ENCODE data around the gene CITED4. TPM values are rescaled to one million over a fixed set of nuclear protein-coding genes. Genes with fewer than 3 reads are reported as not detected.
A peak's percentile ranks its signal among the peaks of the same experiment; 100 is the strongest.
"Not testable (repeated sequence)": the region's sequence is repeated elsewhere in the genome, so short reads cannot be mapped to it uniquely, and the experiment has no call there.

The CITED4 gene
- total RNA-seq, 1 donor from 2014 or later, result 26.0 TPM

DNA sequence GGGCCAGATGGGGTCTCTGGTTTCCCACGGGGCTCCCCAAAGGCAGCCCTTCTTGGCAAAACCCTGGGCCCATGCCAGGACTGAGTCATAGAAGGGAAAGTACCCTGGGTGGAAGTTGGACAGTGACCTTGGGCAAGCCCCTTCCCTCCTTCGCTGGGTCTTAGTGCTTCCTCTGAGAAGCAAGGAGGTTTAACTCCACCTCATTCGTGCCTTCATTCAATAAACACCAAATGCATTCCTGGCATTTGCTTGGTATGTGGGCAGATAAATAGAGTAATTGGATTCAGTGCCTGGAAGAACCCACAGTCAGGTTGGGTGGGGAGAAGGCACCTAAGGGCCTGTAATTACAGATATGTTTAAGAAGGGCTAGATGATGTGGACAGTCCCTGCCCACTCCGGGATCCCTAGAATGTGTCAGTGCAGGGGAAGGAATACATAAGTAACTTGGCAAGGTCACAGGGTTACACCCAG is 36.3 kb upstream of the CITED4 start:
- Mint-ChIP-seq H3K4me1 (ENCODE audit: unreplicated experiment) (peaks cover 58% of the 10 kb centered on the region), H3K9me3 (ENCODE audit: unreplicated experiment) (peaks cover 10% of the 10 kb centered on the region), H3K4me3 (ENCODE audit: unreplicated experiment) (no peak overlapping the region), H3K27me3 (ENCODE audit: unreplicated experiment) (no peaks in the 10 kb centered on the region), H3K27ac (ENCODE audit: unreplicated experiment) (peak overlapping the region; percentile 85), H3K36me3 (ENCODE audit: unreplicated experiment) (no peaks in the 10 kb centered on the region)
- DNase-seq (ENCODE audit: extremely low spot score, unreplicated experiment), result no peak
- TF ChIP-seq, protein P1, sequence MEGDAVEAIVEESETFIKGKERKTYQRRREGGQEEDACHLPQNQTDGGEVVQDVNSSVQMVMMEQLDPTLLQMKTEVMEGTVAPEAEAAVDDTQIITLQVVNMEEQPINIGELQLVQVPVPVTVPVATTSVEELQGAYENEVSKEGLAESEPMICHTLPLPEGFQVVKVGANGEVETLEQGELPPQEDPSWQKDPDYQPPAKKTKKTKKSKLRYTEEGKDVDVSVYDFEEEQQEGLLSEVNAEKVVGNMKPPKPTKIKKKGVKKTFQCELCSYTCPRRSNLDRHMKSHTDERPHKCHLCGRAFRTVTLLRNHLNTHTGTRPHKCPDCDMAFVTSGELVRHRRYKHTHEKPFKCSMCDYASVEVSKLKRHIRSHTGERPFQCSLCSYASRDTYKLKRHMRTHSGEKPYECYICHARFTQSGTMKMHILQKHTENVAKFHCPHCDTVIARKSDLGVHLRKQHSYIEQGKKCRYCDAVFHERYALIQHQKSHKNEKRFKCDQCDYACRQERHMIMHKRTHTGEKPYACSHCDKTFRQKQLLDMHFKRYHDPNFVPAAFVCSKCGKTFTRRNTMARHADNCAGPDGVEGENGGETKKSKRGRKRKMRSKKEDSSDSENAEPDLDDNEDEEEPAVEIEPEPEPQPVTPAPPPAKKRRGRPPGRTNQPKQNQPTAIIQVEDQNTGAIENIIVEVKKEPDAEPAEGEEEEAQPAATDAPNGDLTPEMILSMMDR (IDR thresholded peaks at IDR 0.05), result no peak

DNA sequence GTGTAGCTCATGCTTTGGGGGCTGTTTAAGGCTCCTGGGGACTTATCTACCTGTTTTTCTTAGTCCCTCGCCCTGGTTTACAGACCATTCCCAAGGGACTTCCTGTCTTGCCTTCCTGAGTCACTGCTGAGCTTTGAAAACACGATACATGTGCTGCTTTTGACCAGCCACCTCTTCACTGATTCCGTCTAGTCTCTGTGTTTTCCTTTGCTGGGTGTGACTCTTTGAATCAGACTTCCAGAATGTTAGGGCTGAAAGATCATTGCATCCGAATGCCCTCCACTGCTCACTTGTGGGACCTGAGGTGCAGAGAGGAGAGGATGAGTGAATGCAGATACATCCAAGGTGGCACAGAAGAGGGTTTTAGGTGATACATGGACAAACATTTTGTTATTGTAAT is 35.4 kb upstream of the CITED4 start:
- Mint-ChIP-seq H3K4me1 (ENCODE audit: unreplicated experiment) (peaks cover 48% of the 10 kb centered on the region), H3K36me3 (ENCODE audit: unreplicated experiment) (no peaks in the 10 kb centered on the region), H3K9me3 (ENCODE audit: unreplicated experiment) (peaks cover 10% of the 10 kb centered on the region), H3K27ac (ENCODE audit: unreplicated experiment) (peak overlapping the region; percentile 85), H3K27me3 (ENCODE audit: unreplicated experiment) (no peaks in the 10 kb centered on the region), H3K4me3 (ENCODE audit: unreplicated experiment) (no peak overlapping the region)
- DNase-seq (ENCODE audit: extremely low spot score, unreplicated experiment), result no peak
- TF ChIP-seq, protein P1 (IDR thresholded peaks at IDR 0.05), result no peak

DNA sequence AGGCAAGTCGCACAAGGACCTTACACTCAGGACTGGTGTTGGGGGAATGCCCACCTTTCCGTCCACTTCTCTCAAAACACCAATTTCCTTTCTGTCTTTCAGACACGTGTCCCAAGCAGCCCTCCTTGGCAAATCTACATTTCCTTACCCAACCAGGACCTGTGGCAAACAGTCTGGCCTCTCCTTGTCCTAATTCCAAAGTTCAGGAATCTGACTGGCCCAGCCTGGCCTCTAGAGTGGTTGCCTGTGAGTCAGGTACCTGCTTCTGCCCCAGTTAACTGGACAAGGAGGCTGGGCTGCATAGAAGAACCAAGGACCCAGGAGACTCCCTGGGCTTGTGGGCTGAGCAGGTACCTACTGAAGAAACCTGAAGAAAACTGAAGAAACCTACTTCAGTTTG is 34.3 kb upstream of the CITED4 start:
- Mint-ChIP-seq H3K36me3 (ENCODE audit: unreplicated experiment) (no peaks in the 10 kb centered on the region), H3K27ac (ENCODE audit: unreplicated experiment) (peak overlapping the region; percentile 54), H3K4me1 (ENCODE audit: unreplicated experiment) (peaks cover 38% of the 10 kb centered on the region), H3K27me3 (ENCODE audit: unreplicated experiment) (no peaks in the 10 kb centered on the region), H3K9me3 (ENCODE audit: unreplicated experiment) (peaks cover 10% of the 10 kb centered on the region), H3K4me3 (ENCODE audit: unreplicated experiment) (no peak overlapping the region)
- no peak for DNase-seq (ENCODE audit: extremely low spot score, unreplicated experiment)
- TF ChIP-seq, protein P1 (IDR thresholded peaks at IDR 0.05), result no peak

DNA sequence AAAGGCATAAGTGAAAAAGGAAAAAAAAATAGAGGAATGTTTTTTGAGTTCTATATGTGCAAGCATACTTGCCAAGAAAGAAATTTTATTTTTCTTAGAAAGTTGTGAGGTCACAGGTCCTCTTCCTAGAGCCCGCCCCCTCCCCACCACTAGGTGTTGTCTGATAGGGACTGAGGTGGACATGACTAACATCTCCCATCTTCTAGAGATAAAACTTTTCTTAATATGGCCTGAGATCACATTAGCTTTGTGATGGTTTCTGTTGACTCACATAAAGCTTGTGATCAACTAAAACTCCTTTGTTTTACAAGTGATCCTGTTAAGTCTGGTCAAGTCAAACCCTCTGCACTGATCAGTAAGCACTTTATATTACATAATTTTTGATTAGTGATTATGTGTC is 33.4 kb upstream of the CITED4 start:
- peaks cover 34% of the 10 kb centered on the region for H3K4me1 Mint-ChIP-seq (ENCODE audit: unreplicated experiment)
- TF ChIP-seq, protein P1 (IDR thresholded peaks at IDR 0.05), result no peak
- H3K9me3 Mint-ChIP-seq (ENCODE audit: unreplicated experiment), result peaks cover 10% of the 10 kb centered on the region
- no peak overlapping the region for H3K27ac Mint-ChIP-seq (ENCODE audit: unreplicated experiment)
- no peaks in the 10 kb centered on the region for H3K36me3 Mint-ChIP-seq (ENCODE audit: unreplicated experiment)
- DNase-seq (ENCODE audit: extremely low spot score, unreplicated experiment), result no peak
- no peaks in the 10 kb centered on the region for H3K27me3 Mint-ChIP-seq (ENCODE audit: unreplicated experiment)
- no peak overlapping the region for H3K4me3 Mint-ChIP-seq (ENCODE audit: unreplicated experiment)

DNA sequence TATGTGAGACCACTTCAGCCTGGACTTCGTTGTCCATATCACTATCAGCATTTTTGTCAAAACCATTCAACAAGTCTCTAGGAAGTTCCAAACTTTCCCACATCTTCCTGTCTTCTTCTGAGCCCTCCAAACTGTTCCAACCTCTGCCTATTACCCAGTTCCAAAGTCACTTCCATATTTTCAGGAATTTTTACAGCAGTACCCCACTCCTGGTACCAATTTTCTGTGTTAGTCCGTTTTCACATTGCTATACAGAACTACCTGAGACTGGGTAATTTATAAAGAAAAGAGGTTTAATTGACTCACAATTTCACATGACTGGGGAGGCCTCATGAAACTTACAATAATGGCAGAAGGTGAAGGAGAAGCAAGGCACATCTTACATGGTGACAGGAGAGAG is 32.7 kb upstream of the CITED4 start:
- peaks cover 29% of the 10 kb centered on the region for H3K4me1 Mint-ChIP-seq (ENCODE audit: unreplicated experiment)
- DNase-seq (ENCODE audit: extremely low spot score, unreplicated experiment); H3K36me3 Mint-ChIP-seq (ENCODE audit: unreplicated experiment); H3K27ac Mint-ChIP-seq (ENCODE audit: unreplicated experiment); H3K4me3 Mint-ChIP-seq (ENCODE audit: unreplicated experiment); H3K27me3 Mint-ChIP-seq (ENCODE audit: unreplicated experiment): not testable (repeated sequence)
- H3K9me3 Mint-ChIP-seq (ENCODE audit: unreplicated experiment), result peaks cover 10% of the 10 kb centered on the region

DNA sequence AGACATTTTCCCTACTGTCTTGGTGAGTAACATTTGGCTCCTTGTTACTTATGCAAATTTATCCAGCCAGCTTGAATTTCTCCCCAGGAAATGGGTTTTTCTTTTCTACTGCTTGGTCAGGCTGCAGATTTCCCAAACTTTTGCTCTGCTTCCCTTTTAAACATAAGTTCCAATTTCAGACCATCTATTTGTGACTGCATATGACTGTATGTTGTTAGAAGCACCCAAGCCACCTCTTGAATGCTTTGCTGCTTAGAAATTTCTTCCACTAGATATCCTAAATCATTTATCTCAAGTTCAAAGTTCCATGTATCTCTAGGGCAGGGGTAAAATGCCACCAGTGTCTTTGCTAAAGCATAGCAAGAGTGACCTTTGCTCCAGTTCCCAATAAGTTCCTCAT is 32.3 kb upstream of the CITED4 start:
- Mint-ChIP-seq H3K4me1 (ENCODE audit: unreplicated experiment) (peaks cover 31% of the 10 kb centered on the region), H3K9me3 (ENCODE audit: unreplicated experiment) (peaks cover 10% of the 10 kb centered on the region), H3K27me3 (ENCODE audit: unreplicated experiment) (no peaks in the 10 kb centered on the region), H3K36me3 (ENCODE audit: unreplicated experiment) (no peaks in the 10 kb centered on the region), H3K4me3 (ENCODE audit: unreplicated experiment) (no peak overlapping the region), H3K27ac (ENCODE audit: unreplicated experiment) (no peak overlapping the region)
- no peak for DNase-seq (ENCODE audit: extremely low spot score, unreplicated experiment)
- TF ChIP-seq, protein P1 (IDR thresholded peaks at IDR 0.05), result no peak

Data from osteocyte (in vitro differentiated cells).